NCI-H2107 treated with DMSO at 0.1 percent for 48 hours (cell line): ENCODE measurements around the gene DNAH14.
"Not testable (repeated sequence)": the region's sequence is repeated elsewhere in the genome, so short reads cannot be mapped to it uniquely, and the experiment has no call there.

Source experiments
- DNase-seq: peaks from one replicate; lab custom pipeline; 2025; ENCODE audit not compliant: unreplicated experiment; lab: John Stamatoyannopoulos, UW

The DNAH14 gene

GRCh38 chr1:225242611-225243010 is 313.1 kb downstream of the DNAH14 start:
- no peak for DNase-seq

GRCh38 chr1:225250432-225250831 is 321.0 kb downstream of the DNAH14 start:
- DNase-seq: no peak

GRCh38 chr1:225253173-225253572 is 323.7 kb downstream of the DNAH14 start:
- DNase-seq: no peak

- no peak for DNase-seq
These were observed 324.3 kb downstream of the DNAH14 start for GRCh38 chr1:225253784-225254183.

GRCh38 chr1:225254676-225255075 is 325.2 kb downstream of the DNAH14 start:
- no peak for DNase-seq

GRCh38 chr1:225257081-225257480 is 327.6 kb downstream of the DNAH14 start:
- no peak for DNase-seq

- DNase-seq: no peak
These were observed 329.3 kb downstream of the DNAH14 start for GRCh38 chr1:225258811-225259210.

- DNase-seq: no peak
These were observed 330.1 kb downstream of the DNAH14 start for GRCh38 chr1:225259542-225259941.

- no peak for DNase-seq
These were observed 330.8 kb downstream of the DNAH14 start for GRCh38 chr1:225260319-225260718.

GRCh38 chr1:225277445-225277844 is 348.0 kb downstream of the DNAH14 start:
- no peak for DNase-seq

- DNase-seq: no peak
These were observed 351.1 kb downstream of the DNAH14 start for GRCh38 chr1:225280563-225280962.

GRCh38 chr1:225290244-225290643 is 360.8 kb downstream of the DNAH14 start:
- no peak for DNase-seq

GRCh38 chr1:225299624-225300023 is 370.1 kb downstream of the DNAH14 start:
- no peak for DNase-seq

GRCh38 chr1:225300381-225300780 is 370.9 kb downstream of the DNAH14 start:
- DNase-seq: no peak

GRCh38 chr1:225304996-225305395 is 375.5 kb downstream of the DNAH14 start:
- DNase-seq: no peak

GRCh38 chr1:225310544-225310943 is 381.1 kb downstream of the DNAH14 start:
- DNase-seq: not testable (repeated sequence)

- peak; percentile 36 for DNase-seq
These were observed 389.5 kb downstream of the DNAH14 start for GRCh38 chr1:225318706-225319575.

- no peak for DNase-seq
These were observed 390.4 kb downstream of the DNAH14 start for GRCh38 chr1:225319871-225320270.

- DNase-seq: no peak
These were observed 392.3 kb downstream of the DNAH14 start for GRCh38 chr1:225321784-225322183.

GRCh38 chr1:225329041-225329440 is 399.6 kb downstream of the DNAH14 start:
- DNase-seq: no peak

- DNase-seq: not testable (repeated sequence)
These were observed 400.5 kb downstream of the DNAH14 start for GRCh38 chr1:225329996-225330395.

GRCh38 chr1:225332686-225333085 is 403.2 kb downstream of the DNAH14 start:
- no peak for DNase-seq
